Keratinocyte (primary cell): ENCODE data around the gene HMGCS2. TPM values are rescaled to one million over a fixed set of nuclear protein-coding genes. Genes with fewer than 3 reads are reported as not detected.
A peak's percentile ranks its signal among the peaks of the same experiment; 100 is the strongest.

ENCODE experiments used
- DNase-seq: peaks from one replicate; pipeline ENCODE4 v3.0.0-alpha.2; 2011; ENCODE audit warnings: low read depth, missing footprints, low spot score
- FAIRE-seq: peaks from 2 replicates; lab custom pipeline; 2011; peaks lifted over from hg19 to GRCh38; lab: Jason Lieb, UNC
- H2AFZ ChIP-seq: 2 replicates; pipeline ENCODE4 v1.6.0; 2012; ENCODE audit warnings: low read length, control low read depth, inconsistent platforms; ENCODE audit not compliant: control insufficient read depth
- H3K27ac ChIP-seq: 2 replicates; pipeline ENCODE4 v1.5.1; 2011; ENCODE audit warnings: low read length; ENCODE audit not compliant: control insufficient read depth, insufficient read depth
- H3K27me3 ChIP-seq: 3 replicates; pipeline ENCODE4 v1.6.0; 2011; ENCODE audit warnings: low read length; ENCODE audit not compliant: control insufficient read depth, insufficient read depth; ENCODE audit errors: extremely low read depth
- H3K36me3 ChIP-seq, 2 experiments: 2 replicates in 1 of 2; 3 replicates in 1 of 2; pipeline ENCODE4 v1.5.1; 2011; ENCODE audit warnings: low read length in 2 of 2, mild to moderate bottlenecking in 1 of 2; ENCODE audit not compliant: control insufficient read depth in 2 of 2, insufficient read depth in 2 of 2; ENCODE audit errors: extremely low read depth in 1 of 2
- H3K4me1 ChIP-seq: 3 replicates; pipeline ENCODE4 v1.5.1; 2011; ENCODE audit warnings: low read length; ENCODE audit not compliant: control insufficient read depth, insufficient read depth; ENCODE audit errors: extremely low read depth
- H3K4me2 ChIP-seq: 3 replicates; pipeline ENCODE4 v1.6.0; 2011; ENCODE audit warnings: low read depth, low read length; ENCODE audit not compliant: control insufficient read depth, insufficient read depth; ENCODE audit errors: extremely low read depth
- H3K4me3 ChIP-seq, 3 experiments: fragments of 200-600 bp in 1 of 3; sonication (generic) in 1 of 3; 2 replicates in 2 of 3; 3 replicates in 1 of 3; pipeline ENCODE4 v1.5.1; 2011 to 2016; ENCODE audit warnings: low read length in 3 of 3, mild to moderate bottlenecking in 3 of 3, control low read depth in 2 of 3, inconsistent platforms in 1 of 3, low read depth in 1 of 3, mixed read lengths in 1 of 3, mixed run types in 1 of 3, moderate library complexity in 1 of 3; ENCODE audit not compliant: control insufficient read depth in 2 of 3, insufficient read depth in 2 of 3; ENCODE audit errors: extremely low read depth in 1 of 3
- H3K79me2 ChIP-seq: 2 replicates; pipeline ENCODE4 v1.6.0; 2012; ENCODE audit warnings: low read length; ENCODE audit not compliant: control insufficient read depth, insufficient read depth
- H3K9ac ChIP-seq: 3 replicates; pipeline ENCODE4 v1.6.0; 2011; ENCODE audit warnings: low read length; ENCODE audit not compliant: control insufficient read depth, insufficient read depth; ENCODE audit errors: extremely low read depth
- H3K9me1 ChIP-seq: 3 replicates; pipeline ENCODE4 v1.6.0; 2011; ENCODE audit warnings: low read length; ENCODE audit not compliant: control insufficient read depth, insufficient read depth; ENCODE audit errors: extremely low read depth
- H3K9me3 ChIP-seq: 2 replicates; pipeline ENCODE4 v1.5.1; 2012; ENCODE audit warnings: low read depth, low read length; ENCODE audit not compliant: control insufficient read depth
- H4K20me1 ChIP-seq: 3 replicates; pipeline ENCODE4 v1.6.0; 2011; ENCODE audit warnings: low read length; ENCODE audit not compliant: control insufficient read depth, insufficient read depth; ENCODE audit errors: extremely low read depth
- CTCF ChIP-seq, 3 experiments: IDR thresholded peaks in 1 of 3; conservative IDR thresholded peaks in 1 of 3; optimal IDR thresholded peaks in 1 of 3; 2 replicates in 2 of 3; 3 replicates in 1 of 3; pipeline versions ENCODE3 to v1.5.1; 2011; ENCODE audit warnings: low read length in 3 of 3, mild to moderate bottlenecking in 3 of 3, moderate library complexity in 2 of 3, control low read depth in 1 of 3, inconsistent platforms in 1 of 3; ENCODE audit not compliant: insufficient read depth in 2 of 3; ENCODE audit errors: extremely low read depth in 1 of 3
- EZH2 ChIP-seq: IDR thresholded peaks from one replicate; pipeline ENCODE4 v1.6.1; 2012; ENCODE audit warnings: inconsistent platforms, mild to moderate bottlenecking, low read length, moderate library complexity
- dilution Hi-C: fragments of 300-500 bp; cut with MboI; formaldehyde crosslinking; loops from one replicate; pipeline ENCODE4 v1.7.0; 2020; ENCODE audit warnings: low sequenced_read_pairs; ENCODE audit not compliant: extremely low pct_ligation_motif_present
- polyA plus RNA-seq, 5 experiments: library from polyadenylated mRNA; depleted of rRNA in 3 of 5; stranded (reverse) in 3 of 5; stranded (forward) in 1 of 5; unstranded in 1 of 5; fragments of >200 nt; gene quantifications; 1 replicate in 1 of 5; 2 replicates in 3 of 5; 3 replicates in 1 of 5; pipeline versions ENCODE4 v1.2.1 to v1.2.3, GENCODE V29; 2011 to 2012; ENCODE audit warnings: missing spikeins in 2 of 5, low read depth in 1 of 5, low replicate concordance in 1 of 5

HMGCS2 gene
- polyA plus RNA-seq, 1 donor (not counting 4 experiments of a cell fraction or from before 2014, with no cell fraction given) = not detected

GRCh38 chr1:119718409-119718808 lies 50.3 kb downstream of the HMGCS2 start:
- peaks cover 35% of the 10 kb centered on the region for H3K79me2 ChIP-seq

GRCh38 chr1:119715542-119715941 lies 53.2 kb downstream of the HMGCS2 start:
- no peak overlapping the region for H3K9ac ChIP-seq
- H3K27me3 ChIP-seq = no peaks in the 10 kb centered on the region

More at GRCh38 chr1:119718409-119718808, 50.3 kb downstream of the HMGCS2 start:
- H3K9ac ChIP-seq = no peak overlapping the region
- peaks cover 0 to 22% of the 10 kb centered on the region in 2 experiments for H3K36me3 ChIP-seq
- H3K9me1 ChIP-seq = no peaks in the 10 kb centered on the region
- dilution Hi-C loops = no loop called here
- no peaks in the 10 kb centered on the region for H3K27me3 ChIP-seq
- H4K20me1 ChIP-seq = peaks cover 8% of the 10 kb centered on the region
- H3K27ac ChIP-seq = no peak overlapping the region
- H3K4me2 ChIP-seq = no peak overlapping the region
- H3K9me3 ChIP-seq = no peaks in the 10 kb centered on the region
- H3K4me3 ChIP-seq = no peak overlapping the region
- FAIRE-seq (no peak), DNase-seq (no peak)
- peaks cover 21% of the 10 kb centered on the region for H3K4me1 ChIP-seq
- TF ChIP-seq EZH2 (no peak), CTCF (optimal IDR thresholded peaks at IDR 0.05 in 1 of 3, IDR thresholded peaks at IDR 0.05 in 1 of 3, conservative IDR thresholded peaks at IDR 0.05 in 1 of 3; ENCODE audit: extremely low read depth in 1 of 3, insufficient read depth in 2 of 3, low read length in 3 of 3) (no peak)
- H2AFZ ChIP-seq = no peak overlapping the region

More at GRCh38 chr1:119715542-119715941, 53.2 kb downstream of the HMGCS2 start:
- H4K20me1 ChIP-seq = peaks cover 8% of the 10 kb centered on the region
- peaks cover 28% of the 10 kb centered on the region for H3K4me1 ChIP-seq
- peaks cover 43% of the 10 kb centered on the region for H3K79me2 ChIP-seq
- TF ChIP-seq EZH2 = no peak
- TF ChIP-seq CTCF (optimal IDR thresholded peaks at IDR 0.05 in 1 of 3, IDR thresholded peaks at IDR 0.05 in 1 of 3, conservative IDR thresholded peaks at IDR 0.05 in 1 of 3; ENCODE audit: extremely low read depth in 1 of 3, insufficient read depth in 2 of 3, low read length in 3 of 3) = no peak
- H3K27ac ChIP-seq = no peak overlapping the region
- H3K4me2 ChIP-seq = peak overlapping the region; percentile 61
- no peak overlapping the region for H3K4me3 ChIP-seq
- H3K9me3 ChIP-seq = no peaks in the 10 kb centered on the region
- H3K36me3 ChIP-seq = peaks cover 0 to 14% of the 10 kb centered on the region in 2 experiments
- no peaks in the 10 kb centered on the region for H3K9me1 ChIP-seq
- FAIRE-seq = no peak
- no peak for DNase-seq
- H2AFZ ChIP-seq = peak overlapping the region; percentile 36
- dilution Hi-C loops = no loop called here
